Stimulated activated CD4-positive, alpha-beta T cell treated with anti-CD3 and anti-CD28 coated beads, Interleukin-4, amount 100 ng/mL, for 24 hours (primary cell): ENCODE data around the gene KRTAP5-10.
"Not testable (repeated sequence)": the region's sequence is repeated elsewhere in the genome, so short reads cannot be mapped to it uniquely, and the experiment has no call there.

Experiments used
- DNase-seq: peaks from one replicate; pipeline ENCODE4 v3.0.0-alpha.2; 2020

The KRTAP5-10 gene

DNA sequence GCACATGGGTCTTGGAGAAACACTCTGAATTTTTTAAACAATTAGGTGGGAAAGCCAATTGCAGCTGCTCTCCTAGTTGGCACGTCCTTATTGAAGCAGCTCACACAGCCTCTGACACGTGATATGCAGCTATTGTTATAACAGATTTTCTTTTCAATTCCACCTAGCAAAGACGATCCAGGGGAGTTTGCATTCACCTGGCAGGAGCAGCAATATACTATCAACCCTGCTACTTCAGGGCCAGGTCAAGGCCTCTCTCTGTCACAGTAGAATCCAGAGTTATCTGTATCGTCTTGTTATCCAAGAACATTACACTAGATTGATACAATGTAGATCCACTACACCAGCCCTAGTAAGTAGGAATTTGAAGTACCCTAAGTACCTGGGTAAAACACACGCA is 9.1 kb downstream of the KRTAP5-10 start:
- no peak for DNase-seq

DNA sequence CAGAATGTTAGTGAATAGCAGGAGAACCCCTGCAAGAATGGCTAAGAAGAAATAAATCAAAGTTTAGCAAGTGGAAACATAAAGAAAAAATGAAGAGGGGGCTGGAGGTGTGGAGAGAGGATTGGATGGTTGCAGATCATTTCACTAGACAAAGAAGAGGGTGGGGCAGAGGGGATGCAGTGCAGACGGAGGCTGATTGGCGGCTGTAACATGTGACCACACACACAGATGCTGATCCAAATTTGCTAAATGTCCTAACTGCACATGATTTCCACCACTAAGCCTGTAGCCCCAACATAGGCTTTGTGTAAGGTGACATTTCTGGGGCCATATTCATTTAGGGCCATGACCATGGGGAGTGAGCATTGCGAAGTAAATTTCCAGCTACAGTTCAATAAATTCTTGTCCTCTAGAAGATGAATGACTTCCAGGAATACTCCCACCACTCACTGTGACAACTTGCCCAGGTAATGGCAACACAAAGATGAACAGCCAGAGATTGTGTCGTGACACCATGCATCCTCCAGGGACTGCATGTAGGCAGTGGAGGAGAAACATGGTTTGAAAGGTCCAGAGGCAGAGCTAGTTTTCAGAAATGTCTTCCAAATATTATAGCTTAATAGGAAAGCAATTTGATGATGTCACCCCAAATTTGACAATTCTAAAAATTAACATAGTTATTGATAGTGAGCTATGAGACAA is 10.5 kb downstream of the KRTAP5-10 start:
- no peak for DNase-seq

DNA sequence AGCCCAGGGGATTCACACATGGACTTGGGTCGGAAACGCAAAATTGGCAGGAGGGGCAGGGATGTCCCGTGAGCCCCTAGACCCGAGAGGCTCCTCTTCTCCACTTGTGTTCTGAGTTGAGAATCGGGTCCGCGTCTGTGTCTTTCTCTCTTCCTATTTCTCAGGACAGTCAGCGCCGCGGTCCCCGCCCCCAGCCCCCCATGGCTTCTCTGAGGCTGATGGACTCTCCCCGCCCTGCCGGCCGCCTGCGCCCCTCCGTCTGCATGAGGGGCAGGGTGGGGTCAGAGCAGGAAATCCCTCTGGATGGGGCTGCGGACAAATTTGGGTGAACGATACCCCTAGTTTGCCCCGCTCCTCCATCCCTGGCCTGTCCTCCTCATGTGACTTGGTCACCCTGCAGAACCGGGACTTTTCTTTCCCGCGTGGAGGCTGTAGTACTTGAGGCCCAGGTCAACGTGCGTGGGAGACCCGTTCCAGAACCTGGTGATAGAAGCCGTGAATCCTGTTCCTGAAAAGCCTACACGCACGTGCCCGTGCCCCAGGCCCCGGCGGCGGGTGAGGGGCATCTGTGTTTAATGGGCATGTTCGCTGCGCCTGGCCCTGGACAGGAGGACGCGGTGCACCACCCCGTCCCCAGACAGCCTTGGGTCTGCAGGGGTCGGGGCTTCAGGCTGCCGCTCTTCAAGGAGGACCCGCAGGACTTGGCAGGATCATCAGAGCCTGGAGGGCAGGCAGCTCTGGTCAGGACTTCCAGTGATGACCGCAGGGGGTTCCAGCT is 11.5 kb downstream of the KRTAP5-10 start:
- not testable (repeated sequence) for DNase-seq

DNA sequence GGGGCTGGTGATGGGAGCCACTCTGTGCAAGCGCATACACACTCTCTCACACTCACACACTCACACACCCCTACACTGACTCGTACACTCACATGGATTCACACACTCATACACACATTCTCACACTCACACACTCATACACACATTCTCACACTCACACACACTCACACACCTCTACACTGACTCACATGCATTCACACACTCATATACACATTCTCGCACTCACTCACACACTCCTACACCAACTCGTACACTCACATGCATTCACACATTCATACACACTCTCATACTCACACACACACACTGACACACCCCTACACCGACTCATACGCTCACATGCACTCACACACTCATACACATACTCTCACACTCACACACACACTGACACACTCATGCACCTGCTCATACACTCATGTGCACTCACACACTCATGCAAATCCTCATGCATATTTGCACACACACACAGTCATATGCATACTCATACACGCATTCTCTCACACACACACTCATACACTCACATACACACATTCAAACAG is 12.2 kb downstream of the KRTAP5-10 start:
- DNase-seq: no peak

DNA sequence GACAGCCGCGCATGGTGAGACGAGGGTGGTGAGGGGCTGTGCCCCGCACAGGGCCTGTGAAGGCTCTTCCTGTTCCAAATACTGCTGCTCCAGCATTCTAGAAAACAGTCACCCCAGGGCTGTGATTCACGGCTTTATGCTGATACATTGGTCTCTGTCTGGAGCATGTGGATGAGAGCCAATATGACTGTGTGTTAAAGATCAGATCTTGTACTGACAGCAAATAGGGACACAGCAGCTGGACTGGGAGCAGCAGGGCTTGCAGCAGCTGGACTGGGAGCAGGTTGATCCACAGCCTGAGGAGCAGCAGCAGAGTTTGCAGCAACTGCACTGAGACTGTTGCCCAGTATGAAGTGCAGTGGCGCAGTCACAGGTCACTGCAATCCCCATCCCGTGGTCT is 14.2 kb downstream of the KRTAP5-10 start:
- DNase-seq: not testable (repeated sequence)

DNA sequence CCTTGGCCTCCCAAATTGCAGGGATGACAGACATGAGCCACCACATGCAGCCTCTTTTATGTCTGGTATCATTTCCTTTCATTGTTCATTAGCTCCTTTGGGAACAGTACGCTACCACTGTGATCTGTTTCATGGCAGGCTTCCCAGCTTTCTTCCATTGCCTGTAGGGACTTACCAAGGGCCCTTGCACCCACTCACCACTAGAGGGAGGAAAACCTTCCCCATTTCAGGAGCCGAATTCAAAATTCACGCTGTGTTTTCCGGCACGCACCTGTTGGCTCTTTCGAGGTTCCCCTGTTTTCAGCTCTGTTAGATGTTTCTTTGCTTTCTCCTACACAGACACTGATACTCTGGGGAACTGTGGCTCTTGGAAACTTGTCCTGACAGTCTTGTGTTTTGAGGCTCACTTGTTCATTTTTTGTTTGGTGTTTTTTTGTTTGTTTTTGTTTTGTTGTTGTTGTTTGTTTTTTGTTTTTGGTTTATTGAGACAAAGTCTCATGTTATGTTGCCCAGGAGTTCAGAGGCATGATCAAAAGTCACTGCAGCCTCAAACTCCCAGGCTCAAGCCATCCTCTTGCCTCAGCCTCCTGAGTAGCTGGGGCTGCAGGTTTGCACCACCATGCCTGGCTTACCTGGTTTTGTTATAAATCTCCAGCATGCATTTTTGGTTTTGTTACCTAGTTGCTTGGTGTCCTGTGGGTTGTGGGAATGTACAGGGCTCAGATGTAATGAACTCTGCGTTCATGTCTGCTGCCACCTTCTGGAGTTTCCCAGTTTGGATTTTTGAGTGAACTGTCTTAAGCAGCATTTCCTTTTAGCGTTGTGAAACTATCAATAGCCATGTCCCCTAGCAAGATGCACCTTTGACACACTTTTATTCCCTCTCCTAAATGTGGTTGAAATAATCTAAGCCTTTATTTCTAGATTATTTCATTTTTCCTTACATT is 15.0 kb downstream of the KRTAP5-10 start:
- DNase-seq: peak; percentile 36

DNA sequence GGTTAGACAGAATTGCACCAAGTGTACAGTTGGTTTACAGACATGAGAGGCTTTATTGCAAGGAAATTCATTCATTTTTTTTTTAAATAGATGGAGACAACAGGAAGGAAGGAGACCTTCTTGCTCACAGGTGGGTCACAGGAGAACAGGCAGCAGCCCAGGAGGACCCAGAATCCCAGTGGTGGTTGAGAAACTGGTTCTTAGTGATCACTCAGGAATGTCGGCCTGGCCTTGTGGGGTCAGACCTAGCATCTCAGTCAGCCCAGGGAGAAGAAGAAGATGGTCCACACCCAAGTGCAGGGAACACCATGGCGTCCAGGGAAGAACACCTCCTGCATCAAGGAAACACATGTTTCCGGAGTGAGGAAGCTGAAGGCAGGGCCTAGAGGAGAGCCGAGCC is 16.5 kb downstream of the KRTAP5-10 start:
- DNase-seq: no peak

DNA sequence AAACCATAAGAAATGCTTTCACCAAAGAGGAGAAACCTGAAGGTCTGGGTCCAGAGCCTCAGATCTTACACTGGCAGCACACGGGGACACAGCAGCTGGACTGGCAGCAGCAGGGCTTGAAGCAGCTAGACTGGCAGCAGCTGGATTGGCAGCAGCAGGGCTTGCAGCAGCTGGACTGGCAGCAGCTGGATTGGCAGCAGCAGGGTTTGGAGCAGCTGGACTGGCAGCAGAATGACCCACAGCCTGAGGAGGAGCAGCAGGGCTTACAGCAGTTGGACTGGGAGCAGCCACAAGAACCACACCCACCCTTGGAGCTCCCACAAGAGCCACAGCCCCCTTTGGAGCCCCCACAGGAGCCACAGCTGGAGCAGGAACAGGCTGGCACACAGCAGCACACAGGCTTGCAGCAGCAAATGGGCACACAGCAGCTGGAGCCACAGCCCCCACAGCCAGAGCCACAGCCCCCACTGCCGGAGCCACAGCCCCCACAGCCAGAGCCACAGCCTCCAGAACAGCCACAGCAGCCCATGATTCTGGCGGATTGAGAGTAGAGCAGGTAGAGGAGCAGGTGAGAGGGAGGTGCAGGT is 17.0 kb downstream of the KRTAP5-10 start, which contains the start of gene KRTAP5-11:
TSS of gene KRTAP5-11 (minus strand) at position 567 of the 587 bp plus-strand sequence. CDS start at position 529, 38 bp downstream.
- DNase-seq: no peak

DNA sequence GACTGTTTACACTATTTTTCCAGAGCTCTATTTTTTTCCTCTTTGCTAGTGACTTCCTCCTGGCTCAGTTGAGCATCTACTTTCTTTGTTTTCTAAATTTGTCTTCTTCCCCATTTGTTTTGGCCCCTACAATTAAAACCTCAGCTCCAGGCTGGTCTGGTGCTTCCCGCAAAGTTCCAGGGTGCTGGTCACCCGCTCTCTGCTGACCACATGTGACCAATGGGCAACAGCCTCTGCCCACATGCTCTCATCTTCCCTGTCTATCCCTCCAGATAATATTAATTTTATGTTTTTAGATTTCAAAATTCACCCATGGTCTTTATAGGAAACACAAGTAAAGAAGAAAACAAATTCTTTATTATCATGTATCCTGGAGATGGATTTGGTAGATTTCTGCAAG is 17.6 kb downstream of the KRTAP5-10 start:
- not testable (repeated sequence) for DNase-seq

DNA sequence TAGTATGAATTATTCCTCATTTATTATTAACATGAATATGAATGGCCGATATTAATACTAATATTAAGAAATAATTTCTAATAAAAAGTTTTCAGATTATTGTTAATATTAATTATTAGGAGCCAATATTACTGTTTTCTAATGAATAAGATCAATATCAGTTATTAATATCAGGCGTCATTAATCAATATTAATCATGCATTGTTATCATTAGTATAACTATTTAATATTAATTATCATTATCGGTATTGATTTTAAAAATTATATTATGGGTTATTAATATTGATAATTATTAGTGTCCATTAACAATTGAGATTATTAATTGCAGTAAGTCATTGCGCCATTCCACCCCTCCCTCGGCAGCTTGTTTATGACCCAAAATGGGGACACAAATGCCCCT is 20.3 kb downstream of the KRTAP5-10 start:
- DNase-seq: not testable (repeated sequence)

DNA sequence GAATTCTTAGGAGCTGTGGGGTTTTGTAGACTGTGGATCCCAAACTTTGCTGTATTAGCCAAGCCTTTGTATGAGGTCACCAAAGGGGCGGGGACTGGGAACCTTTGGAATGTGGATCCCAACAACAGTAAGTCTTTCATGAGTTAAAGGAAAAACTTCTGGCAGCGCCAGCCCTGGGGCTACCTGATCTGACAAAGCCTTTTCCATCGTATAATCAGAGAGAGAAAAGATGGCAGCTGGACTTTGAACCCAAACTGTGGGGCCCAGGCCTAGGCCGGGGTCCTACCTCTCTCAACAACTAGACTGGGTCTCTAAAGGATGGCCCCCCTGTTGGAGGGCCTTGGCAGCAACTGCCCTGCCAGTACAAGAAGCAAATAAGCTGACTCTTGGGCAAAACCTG is 23.0 kb downstream of the KRTAP5-10 start:
- DNase-seq: not testable (repeated sequence)

DNA sequence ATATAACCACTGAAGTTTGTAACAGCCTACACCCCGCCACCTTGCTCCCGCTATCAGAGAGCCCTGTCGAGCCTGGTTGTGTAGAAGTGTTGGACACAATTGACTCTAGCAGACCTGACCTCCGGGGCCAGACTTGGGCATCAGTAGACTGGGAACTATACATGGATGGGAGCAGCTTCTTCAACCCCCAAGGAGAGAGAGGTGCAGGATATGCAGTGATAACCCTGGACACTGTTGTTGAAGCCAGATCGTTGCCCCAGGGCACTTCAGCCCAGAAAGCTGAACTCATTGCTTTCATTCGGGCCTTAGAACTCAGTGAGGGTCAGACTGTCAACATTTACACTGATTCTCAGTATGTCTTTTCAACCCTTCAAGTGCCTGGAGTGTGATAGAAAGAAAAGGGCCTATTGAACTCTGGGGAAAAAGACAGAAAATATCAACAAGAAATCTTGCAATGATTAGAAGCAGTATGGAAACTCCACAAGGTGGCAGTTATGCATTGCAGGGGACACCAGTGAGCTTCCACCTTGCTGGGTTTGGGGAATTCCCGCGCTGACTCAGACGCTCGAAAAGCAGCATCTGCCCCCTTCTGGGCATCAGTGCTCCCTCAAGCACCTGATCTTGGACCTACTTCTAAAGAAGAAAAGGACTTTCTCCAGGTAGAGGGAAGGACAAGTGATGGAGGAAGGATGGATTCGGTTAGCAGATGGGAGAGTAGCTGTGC is 23.6 kb downstream of the KRTAP5-10 start:
- peak; percentile 71 for DNase-seq

DNA sequence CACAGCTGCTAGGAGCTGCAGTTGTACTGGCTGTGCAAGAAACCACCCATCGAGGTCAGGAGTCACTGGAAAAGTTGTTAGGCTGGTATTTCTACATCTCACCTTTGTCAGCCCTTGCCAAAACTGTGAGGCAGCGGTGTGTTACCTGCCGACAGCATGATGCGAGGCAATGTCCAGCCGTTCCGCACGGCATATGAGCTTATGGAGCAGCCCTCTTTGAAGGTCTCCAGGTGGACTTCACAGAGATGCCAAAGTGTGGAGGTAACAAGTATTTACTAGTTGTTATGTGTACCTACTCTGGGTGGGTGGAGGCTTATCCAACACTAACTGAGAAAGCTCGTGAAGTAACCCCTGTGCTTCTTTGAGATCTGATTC is 24.2 kb downstream of the KRTAP5-10 start:
- DNase-seq: not testable (repeated sequence)

DNA sequence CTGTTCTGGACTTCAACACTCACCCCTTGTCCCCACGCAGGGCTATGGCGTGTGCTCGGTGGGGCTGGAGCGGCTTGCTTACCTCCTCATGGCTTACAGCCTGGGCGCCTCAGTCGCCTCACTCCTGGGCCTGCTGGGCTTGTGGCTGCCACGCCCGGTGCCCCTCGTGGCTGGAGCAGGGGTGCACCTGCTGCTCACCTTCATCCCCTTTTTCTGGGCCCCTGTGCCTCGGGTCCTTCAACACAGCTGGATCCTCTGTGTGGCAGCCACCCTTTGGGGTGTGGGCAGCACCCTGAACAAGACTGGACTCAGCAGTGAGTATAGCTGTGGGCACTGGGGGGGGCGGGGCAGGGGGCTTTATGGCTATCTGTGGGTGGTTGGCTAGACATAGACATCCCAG is 37.9 kb downstream of the KRTAP5-10 start:
- DNase-seq: not testable (repeated sequence)

DNA sequence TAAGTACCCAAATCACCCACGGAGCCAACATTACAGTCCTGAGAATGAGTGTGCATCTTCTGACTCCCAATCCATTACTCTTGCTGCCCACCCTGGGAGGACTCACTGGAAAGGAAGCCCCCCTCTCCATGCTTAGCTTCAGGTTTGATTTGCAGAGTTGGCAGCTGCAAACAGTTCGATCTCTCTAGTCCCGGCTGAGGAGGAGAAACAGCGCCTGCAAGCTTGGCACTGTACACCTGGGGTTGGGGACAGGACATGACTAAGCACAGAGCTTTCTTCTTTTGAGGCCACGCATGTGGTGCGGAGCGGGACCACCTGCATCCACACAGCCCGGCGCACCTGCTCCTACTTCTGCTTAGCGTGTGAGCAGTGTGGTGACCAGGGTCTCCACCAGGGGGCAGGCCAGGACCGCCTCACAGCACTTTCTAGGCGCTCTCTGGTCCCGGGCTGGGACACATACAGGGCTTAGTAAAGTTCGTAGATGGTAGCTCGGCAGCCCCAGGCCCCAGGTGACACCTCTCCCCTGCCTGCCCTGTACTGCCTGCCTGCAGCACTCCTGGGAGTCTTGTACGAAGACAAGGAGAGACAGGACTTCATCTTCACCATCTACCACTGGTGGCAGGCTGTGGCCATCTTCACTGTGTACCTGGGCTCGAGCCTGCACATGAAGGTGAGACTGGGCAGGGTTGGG is 39.6 kb downstream of the KRTAP5-10 start:
- DNase-seq: not testable (repeated sequence)

DNA sequence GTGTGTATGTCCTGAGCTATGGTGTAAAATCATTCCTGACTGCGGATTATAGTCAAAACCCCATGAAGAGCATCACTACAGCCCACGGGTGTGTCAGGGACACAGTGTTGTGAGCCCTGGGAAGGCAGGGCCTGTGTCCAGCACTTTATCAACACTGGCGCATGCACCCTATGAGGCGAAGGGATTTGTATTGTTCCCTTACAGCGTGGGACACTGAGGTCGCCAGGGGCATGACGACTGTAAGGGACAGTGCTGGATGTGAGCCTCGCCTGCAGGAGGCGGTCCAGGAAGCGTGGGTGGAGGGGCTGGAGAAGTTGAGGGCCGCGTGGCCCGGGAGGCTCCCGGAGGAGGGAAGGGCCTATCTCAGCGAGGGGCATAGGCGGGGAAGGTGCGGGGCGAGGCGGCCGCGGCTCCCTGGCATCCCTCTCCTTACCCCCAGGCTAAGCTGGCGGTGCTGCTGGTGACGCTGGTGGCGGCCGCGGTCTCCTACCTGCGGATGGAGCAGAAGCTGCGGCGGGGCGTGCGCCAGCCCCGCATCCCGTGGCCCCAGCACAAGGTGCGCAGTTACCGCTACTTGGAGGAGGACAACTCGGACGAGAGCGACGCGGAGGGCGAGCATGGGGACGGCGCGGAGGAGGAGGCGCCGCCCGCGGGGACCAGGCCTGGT is 41.6 kb downstream of the KRTAP5-10 start:
- DNase-seq: not testable (repeated sequence)

DNA sequence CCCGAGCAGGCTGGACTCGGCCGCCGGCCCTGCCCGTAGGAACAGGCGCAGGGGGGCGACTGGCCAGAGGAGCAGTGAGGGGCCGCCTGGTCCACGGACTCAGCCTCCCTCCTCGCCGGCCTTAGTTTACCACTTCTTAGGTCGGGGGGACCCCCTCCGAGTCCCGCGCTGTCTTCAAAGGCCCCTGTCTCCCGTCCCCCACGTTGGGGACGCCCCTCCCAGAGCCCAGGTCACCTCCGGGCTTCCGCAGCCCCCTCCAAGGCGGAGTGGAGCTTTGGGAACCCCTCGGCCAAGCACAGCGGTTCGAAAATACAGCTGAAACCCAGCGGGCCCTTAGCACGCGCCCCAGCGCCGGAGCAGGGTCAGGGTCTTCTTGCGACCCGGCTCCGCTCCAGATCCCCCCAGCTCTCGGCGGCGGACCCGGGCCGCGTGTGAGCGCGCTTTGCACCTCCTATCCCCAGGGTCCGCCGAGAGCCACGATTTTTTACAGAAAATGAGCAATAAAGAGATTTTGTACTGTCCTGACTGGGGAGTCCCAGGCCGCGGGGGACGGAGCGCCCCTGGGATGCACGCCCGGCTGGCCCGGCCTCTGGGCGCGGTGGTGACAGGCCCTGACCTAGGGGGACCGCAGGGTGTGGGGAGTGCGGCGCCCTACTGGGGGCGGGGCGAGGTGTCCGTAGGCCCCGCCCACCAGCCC is 42.3 kb downstream of the KRTAP5-10 start:
- not testable (repeated sequence) for DNase-seq

DNA sequence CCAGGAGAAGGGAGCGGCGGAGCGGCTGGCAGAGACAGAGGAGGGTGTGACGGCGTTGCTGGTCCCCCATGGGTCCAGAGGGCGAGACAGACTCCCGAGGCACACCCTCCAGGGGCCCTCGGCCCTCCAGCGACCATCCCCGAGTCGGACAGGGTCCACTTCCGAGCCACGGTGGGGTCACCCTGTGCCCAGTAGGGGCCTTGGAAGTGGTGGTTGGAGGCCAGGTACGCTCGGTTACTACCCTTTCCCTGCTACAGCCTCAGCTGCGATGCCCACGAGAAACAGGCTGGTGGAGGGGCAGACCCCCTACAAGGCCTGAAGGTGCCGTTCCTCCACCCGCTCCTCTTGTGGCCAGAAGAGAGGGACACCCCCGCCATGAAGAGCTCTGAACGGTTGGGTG is 42.9 kb downstream of the KRTAP5-10 start:
- DNase-seq: not testable (repeated sequence)

DNA sequence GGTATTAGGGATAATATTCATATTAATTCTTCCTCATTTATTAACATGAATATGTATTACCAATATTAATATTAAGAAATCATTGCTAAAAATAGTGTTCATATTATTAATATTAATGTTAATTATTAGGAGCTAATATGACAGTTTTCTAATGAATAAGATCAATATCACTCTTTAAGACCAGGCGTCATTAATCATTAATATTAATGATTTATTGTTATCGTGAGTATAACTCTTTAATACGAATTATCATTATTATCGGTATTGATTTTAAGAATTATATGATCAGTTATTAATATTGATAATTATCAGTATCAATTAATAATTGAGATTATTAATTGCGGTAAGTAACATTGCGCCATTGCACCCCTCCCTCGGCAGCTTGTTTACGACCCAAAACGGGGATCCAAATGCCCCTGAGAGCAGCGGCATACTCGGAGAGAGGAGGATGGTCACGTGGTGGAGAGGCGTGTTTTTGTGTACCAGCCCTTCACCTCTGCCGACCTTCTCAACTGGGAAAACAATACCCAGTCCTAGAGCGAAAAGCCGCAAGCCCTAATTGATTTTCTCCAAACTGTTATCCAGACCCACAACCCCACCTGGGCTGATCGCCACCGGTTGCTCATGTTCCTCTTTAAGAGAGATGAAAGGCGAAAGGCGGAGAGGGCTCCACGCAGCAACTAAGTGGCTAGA is 46.0 kb downstream of the KRTAP5-10 start:
- not testable (repeated sequence) for DNase-seq
